Measurements from ENCODE around the gene PFDN4. TPM values are rescaled to one million over a fixed set of nuclear protein-coding genes. Genes with fewer than 3 reads are reported as not detected.

Gene PFDN4
- polyA plus RNA-seq, 1 experiment, result 104 TPM

DNA sequence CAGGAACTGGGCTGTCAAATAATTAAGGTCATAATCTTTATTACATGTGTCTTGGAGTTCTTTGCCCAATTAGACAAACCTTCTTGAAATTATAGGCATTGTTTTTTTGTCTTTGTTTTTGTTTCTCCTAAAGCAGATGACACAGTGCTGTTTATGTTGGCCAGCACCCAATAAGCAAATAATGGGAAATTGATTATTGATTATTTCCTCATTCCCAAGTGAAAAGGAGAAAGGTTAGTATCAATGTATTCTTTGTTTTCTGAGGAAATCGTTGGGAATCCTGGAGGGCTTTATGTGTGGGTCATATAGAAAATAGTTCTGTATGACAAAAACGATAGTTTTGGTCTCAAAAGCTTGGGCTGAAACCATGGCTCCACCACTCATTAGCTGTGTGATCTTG lies 29.6 kb upstream of the PFDN4 start:
- no peak overlapping the region for H3K4me3 ChIP-seq (ENCODE audit: low read depth, low read length)
- ChIA-PET POLR2A (no interaction called here), CTCF (no interaction called here)
- TF ChIP-seq, protein P1, sequence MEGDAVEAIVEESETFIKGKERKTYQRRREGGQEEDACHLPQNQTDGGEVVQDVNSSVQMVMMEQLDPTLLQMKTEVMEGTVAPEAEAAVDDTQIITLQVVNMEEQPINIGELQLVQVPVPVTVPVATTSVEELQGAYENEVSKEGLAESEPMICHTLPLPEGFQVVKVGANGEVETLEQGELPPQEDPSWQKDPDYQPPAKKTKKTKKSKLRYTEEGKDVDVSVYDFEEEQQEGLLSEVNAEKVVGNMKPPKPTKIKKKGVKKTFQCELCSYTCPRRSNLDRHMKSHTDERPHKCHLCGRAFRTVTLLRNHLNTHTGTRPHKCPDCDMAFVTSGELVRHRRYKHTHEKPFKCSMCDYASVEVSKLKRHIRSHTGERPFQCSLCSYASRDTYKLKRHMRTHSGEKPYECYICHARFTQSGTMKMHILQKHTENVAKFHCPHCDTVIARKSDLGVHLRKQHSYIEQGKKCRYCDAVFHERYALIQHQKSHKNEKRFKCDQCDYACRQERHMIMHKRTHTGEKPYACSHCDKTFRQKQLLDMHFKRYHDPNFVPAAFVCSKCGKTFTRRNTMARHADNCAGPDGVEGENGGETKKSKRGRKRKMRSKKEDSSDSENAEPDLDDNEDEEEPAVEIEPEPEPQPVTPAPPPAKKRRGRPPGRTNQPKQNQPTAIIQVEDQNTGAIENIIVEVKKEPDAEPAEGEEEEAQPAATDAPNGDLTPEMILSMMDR (IDR thresholded peaks at IDR 0.05; ENCODE audit: low read depth, low read length), result no peak
- H3K27ac ChIP-seq (ENCODE audit: low read depth, low read length), result no peak overlapping the region
- H3K9me3 ChIP-seq (ENCODE audit: control insufficient read depth, insufficient read depth, low read length), result peaks cover 3% of the 10 kb centered on the region; the same call in 1 of the 2 replicates
- H3K27me3 ChIP-seq (ENCODE audit: control insufficient read depth, insufficient read depth, low read length), result peaks cover 27% of the 10 kb centered on the region
- no peak for DNase-seq (ENCODE audit: low read depth, low spot score)

DNA sequence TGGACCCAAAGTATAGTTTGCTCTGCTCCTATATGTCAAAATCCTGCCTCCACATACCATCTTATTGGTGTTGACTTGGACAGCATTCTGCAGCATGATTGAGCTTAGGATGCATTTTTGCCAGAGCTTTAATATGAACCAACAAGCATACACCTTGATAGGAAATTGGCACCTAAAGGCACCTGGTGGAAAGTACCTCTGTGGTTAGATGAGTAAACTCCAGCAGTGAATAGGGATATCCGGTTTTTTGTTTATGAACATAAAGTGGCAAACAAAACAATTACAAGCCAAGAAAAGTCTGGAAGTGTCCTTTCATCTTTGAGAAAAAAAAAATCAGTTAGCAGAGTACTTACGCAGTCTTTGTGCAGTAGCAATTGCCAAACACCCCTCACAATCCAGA lies 27.9 kb upstream of the PFDN4 start:
- no peak for DNase-seq (ENCODE audit: low read depth, low spot score)
- CTCF ChIA-PET, result interaction anchor here (2.6 to 2.7 kb wide), 2 partner anchors 20 to 76 kb away, joined by 12 to 18 read pairs; no protein-coding TSS in a partner anchor
- POLR2A ChIA-PET, result no interaction called here

DNA sequence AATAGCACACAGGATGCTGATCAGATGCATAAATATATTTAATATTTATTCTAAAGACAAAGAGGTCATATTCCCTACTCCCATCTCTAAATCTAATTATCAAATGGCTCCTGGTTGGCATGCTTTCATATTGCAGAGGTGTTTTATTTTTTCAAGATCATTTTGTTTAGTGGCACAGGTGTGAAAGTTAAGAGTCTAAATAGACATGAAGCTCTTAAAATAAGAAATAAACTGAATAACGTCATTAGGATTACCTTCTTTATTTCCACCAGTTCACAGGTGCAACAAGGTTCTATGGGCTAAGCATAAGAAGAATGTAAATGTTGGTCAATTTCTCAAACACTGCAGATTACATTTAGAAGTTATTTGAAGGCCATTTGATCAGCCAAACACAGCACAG lies 27.0 kb upstream of the PFDN4 start:
- H3K27ac ChIP-seq (ENCODE audit: low read depth, low read length), result no peak overlapping the region
- CTCF ChIA-PET, result interaction anchor here (1.0 to 2.7 kb wide), 3 partner anchors 19 to 77 kb away, joined by 4 to 18 read pairs (median 12); no protein-coding TSS in a partner anchor
- no peaks in the 10 kb centered on the region for H3K9me3 ChIP-seq (ENCODE audit: control insufficient read depth, insufficient read depth, low read length)
- H3K4me3 ChIP-seq (ENCODE audit: low read depth, low read length), result no peak overlapping the region
- TF ChIP-seq, protein P1 (IDR thresholded peaks at IDR 0.05; ENCODE audit: low read depth, low read length), result no peak
- POLR2A ChIA-PET, result no interaction called here
- DNase-seq (ENCODE audit: low read depth, low spot score), result no peak
- H3K27me3 ChIP-seq (ENCODE audit: control insufficient read depth, insufficient read depth, low read length), result peaks cover 9% of the 10 kb centered on the region

More for the DNA sequence above, 27.9 kb upstream of the PFDN4 start:
- Histone ChIP-seq H3K27me3 (ENCODE audit: control insufficient read depth, insufficient read depth, low read length) (peaks cover 11% of the 10 kb centered on the region), H3K4me3 (ENCODE audit: low read depth, low read length) (no peak overlapping the region), H3K9me3 (ENCODE audit: control insufficient read depth, insufficient read depth, low read length) (no peaks in the 10 kb centered on the region), H3K27ac (ENCODE audit: low read depth, low read length) (no peak overlapping the region)
- TF ChIP-seq, protein P1 (IDR thresholded peaks at IDR 0.05; ENCODE audit: low read depth, low read length), result no peak

DNA sequence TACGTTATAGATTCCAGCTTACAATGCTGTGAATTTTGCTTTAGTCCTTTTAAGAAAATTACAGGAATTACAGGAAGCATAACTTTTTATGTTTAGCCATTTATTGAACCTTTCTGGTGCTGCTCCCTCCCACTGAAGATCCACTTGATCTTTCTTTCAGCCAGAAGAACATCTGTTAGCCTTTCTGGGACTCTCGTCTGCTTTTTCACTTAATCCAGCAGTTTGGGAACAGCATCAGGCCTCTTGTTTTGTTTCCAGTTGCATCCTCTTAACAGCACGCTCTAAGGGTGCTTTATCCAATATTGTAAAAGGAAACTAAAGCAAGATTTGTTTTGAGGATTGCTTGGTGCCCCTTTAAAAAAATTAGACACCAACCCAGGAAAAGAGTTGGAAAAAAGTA lies 23.8 kb upstream of the PFDN4 start:
- no peak for DNase-seq (ENCODE audit: low read depth, low spot score)
- TF ChIP-seq, protein P1 (IDR thresholded peaks at IDR 0.05; ENCODE audit: low read depth, low read length), result no peak
- ChIA-PET POLR2A (no interaction called here), CTCF (no interaction called here)
- no peak overlapping the region for H3K4me3 ChIP-seq (ENCODE audit: low read depth, low read length)
- no peak overlapping the region for H3K27ac ChIP-seq (ENCODE audit: low read depth, low read length)
- no peaks in the 10 kb centered on the region for H3K9me3 ChIP-seq (ENCODE audit: control insufficient read depth, insufficient read depth, low read length)
- peaks cover 11% of the 10 kb centered on the region for H3K27me3 ChIP-seq (ENCODE audit: control insufficient read depth, insufficient read depth, low read length)

DNA sequence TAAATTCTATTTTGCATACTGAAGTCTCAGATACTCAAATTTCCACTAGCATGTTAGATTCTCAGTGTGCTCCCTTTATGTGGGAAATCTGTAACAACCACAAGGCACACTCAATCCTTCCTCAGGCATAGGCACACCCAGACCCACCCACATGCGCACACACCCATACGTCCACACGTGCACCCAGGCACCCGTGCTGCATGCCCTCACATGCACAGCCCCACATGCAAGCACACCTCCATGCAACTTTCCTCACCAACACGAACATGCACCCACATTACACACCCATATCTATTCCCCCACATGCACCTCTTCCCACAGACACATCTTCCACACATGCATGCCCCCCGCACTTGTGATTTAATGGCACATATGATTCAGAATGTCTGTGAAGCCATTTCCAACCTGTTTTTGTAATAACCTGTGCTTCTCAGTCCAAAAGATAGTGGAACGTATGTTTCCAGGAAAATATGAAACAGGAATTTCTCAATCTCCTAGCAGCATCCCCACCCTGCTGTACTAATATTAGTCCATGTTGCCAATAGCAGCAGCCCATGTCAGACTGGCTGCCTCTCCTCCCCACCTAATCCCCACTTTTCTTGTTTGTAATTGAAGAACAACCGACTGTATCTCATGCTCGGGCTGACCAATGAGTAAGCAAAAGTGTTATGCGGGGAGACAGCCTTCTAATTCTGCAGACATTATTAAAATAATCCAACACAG lies 22.8 kb upstream of the PFDN4 start:
- no peak overlapping the region for H3K4me3 ChIP-seq (ENCODE audit: low read depth, low read length)
- TF ChIP-seq, protein P1 (IDR thresholded peaks at IDR 0.05; ENCODE audit: low read depth, low read length), result no peak
- H3K27me3 ChIP-seq (ENCODE audit: control insufficient read depth, insufficient read depth, low read length), result peaks cover 11% of the 10 kb centered on the region
- no peaks in the 10 kb centered on the region for H3K9me3 ChIP-seq (ENCODE audit: control insufficient read depth, insufficient read depth, low read length)
- ChIA-PET CTCF (no interaction called here), POLR2A (no interaction called here)
- DNase-seq (ENCODE audit: low read depth, low spot score), result no peak
- no peak overlapping the region for H3K27ac ChIP-seq (ENCODE audit: low read depth, low read length)

Measured in AG04450 (cell line).